T-helper 1 cell treated with Interleukin-12 subunit alpha and Interleukin-12 subunit beta and Interleukin-4 antibody, amounts not matched to agents 30 ng/mL and 1 ng/mL, for 36 hours (primary cell): ENCODE measurements around the gene KDM4C. TPM values are rescaled to one million over a fixed set of nuclear protein-coding genes. Genes with fewer than 3 reads are reported as not detected.
"Not testable (repeated sequence)": the region's sequence is repeated elsewhere in the genome, so short reads cannot be mapped to it uniquely, and the experiment has no call there.

ENCODE experiments used
- intact Hi-C: fragments of 100-400 bp; cut with micrococcal nuclease; formaldehyde crosslinking; loops from one replicate; pipeline ENCODE4 v1.15.1; 2024
- total RNA-seq: library from RNA; stranded (reverse); gene quantifications from 2 replicates; pipeline ENCODE4 v1.2.3, GENCODE V29; 2022

KDM4C gene
- total RNA-seq, 1 donor from 2014 or later, result 60.0 TPM

GRCh38 chr9:7027996-7028395, 270.2 kb downstream of the KDM4C start:
- intact Hi-C loops, result no loop called here

- intact Hi-C loops, result no loop called here
Measured at GRCh38 chr9:7028591-7028990, 270.8 kb downstream of the KDM4C start.

- intact Hi-C loops, result not testable (repeated sequence)
Measured at GRCh38 chr9:7030943-7031342, 273.2 kb downstream of the KDM4C start.

- intact Hi-C loops, result no loop called here
Measured at GRCh38 chr9:7033076-7034045, 275.6 kb downstream of the KDM4C start.

- intact Hi-C loops, result no loop called here
Measured at GRCh38 chr9:7037176-7037575, 279.4 kb downstream of the KDM4C start.

- intact Hi-C loops, result no loop called here
Measured at GRCh38 chr9:7042124-7042523, 284.4 kb downstream of the KDM4C start.

GRCh38 chr9:7045361-7045760, 287.6 kb downstream of the KDM4C start:
- intact Hi-C loops, result no loop called here

- intact Hi-C loops, result loop anchor here (1.0 to 10.0 kb wide), 7 partner anchors 135 to 606 kb away; no protein-coding TSS in a partner anchor
Measured at GRCh38 chr9:7051711-7052110, 293.9 kb downstream of the KDM4C start.

- intact Hi-C loops, result loop anchor here (10.0 kb wide), 1 partner anchor 181 kb away; no protein-coding TSS in a partner anchor
Measured at GRCh38 chr9:7053903-7054302, 296.1 kb downstream of the KDM4C start.

GRCh38 chr9:7055171-7055903, 297.6 kb downstream of the KDM4C start:
- intact Hi-C loops, result loop anchor here (10.0 kb wide), 1 partner anchor 179 kb away; no protein-coding TSS in a partner anchor

- intact Hi-C loops, result loop anchor here (10.0 kb wide), 1 partner anchor 179 kb away; no protein-coding TSS in a partner anchor
Measured at GRCh38 chr9:7056254-7056653, 298.5 kb downstream of the KDM4C start.

GRCh38 chr9:7058473-7058872, 300.7 kb downstream of the KDM4C start:
- intact Hi-C loops, result loop anchor here (10.0 kb wide), 1 partner anchor 176 kb away; no protein-coding TSS in a partner anchor

- intact Hi-C loops, result no loop called here
Measured at GRCh38 chr9:7067169-7067568, 309.4 kb downstream of the KDM4C start.

- intact Hi-C loops, result no loop called here
Measured at GRCh38 chr9:7071916-7072315, 314.1 kb downstream of the KDM4C start.

GRCh38 chr9:7073706-7074105, 315.9 kb downstream of the KDM4C start:
- intact Hi-C loops, result no loop called here

- intact Hi-C loops, result no loop called here
Measured at GRCh38 chr9:7075154-7075553, 317.4 kb downstream of the KDM4C start.

- intact Hi-C loops, result no loop called here
Measured at GRCh38 chr9:7079051-7079450, 321.3 kb downstream of the KDM4C start.

GRCh38 chr9:7081065-7081600, 323.4 kb downstream of the KDM4C start:
- intact Hi-C loops, result no loop called here

- intact Hi-C loops, result no loop called here
Measured at GRCh38 chr9:7083192-7083591, 325.4 kb downstream of the KDM4C start.

- intact Hi-C loops, result no loop called here
Measured at GRCh38 chr9:7085357-7085756, 327.6 kb downstream of the KDM4C start.

- intact Hi-C loops, result no loop called here
Measured at GRCh38 chr9:7086389-7086788, 328.6 kb downstream of the KDM4C start.

- intact Hi-C loops, result no loop called here
Measured at GRCh38 chr9:7088611-7089010, 330.8 kb downstream of the KDM4C start.
